ENCODE measurements around the gene EFCAB6. TPM values are rescaled to one million over a fixed set of nuclear protein-coding genes. Genes with fewer than 3 reads are reported as not detected.

EFCAB6 gene
- total and polyA plus RNA-seq, 4 experiments from 2014 or later = 0.15 to 0.91 (median 0.84) TPM; not detected in 1

DNA sequence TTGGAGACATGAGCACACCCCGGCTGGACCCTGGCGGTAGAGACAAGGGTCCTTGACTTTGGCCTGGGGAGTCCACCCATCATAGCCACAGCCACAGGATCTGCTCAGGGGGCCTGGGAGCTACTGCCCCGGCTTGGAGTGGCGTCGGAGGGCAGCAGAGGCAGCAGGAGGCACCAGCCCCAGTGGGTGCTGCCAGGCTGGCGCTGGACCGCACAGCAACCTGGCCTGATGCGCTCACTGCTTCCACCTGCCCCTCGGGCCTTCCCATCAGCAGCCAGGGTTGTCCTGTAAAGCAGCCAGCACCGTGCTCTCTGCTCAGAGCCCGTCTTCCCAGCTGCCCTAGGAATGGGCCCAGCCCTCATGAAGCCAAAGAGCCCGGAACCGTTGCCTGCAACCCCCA, 28.3 kb upstream of the EFCAB6 start:
- Mint-ChIP-seq H3K9me3 (no peaks in the 10 kb centered on the region), H3K27me3 (peaks cover 0 to 2% of the 10 kb centered on the region in 2 donors), H3K36me3 (no peaks in the 10 kb centered on the region), H3K4me3 (no peak overlapping the region), H3K4me1 (no peaks in the 10 kb centered on the region), H3K27ac (no peak overlapping the region)
- CTCF ChIA-PET (ENCODE audit: partially characterized antibody) = no interaction called here
- no peaks in the 10 kb centered on the region for H3K9me3 ChIP-seq (ENCODE audit: control insufficient read depth in 1 of 2, low read length in 2 of 2)
- no peaks in the 10 kb centered on the region for H3K27me3 ChIP-seq (ENCODE audit: insufficient read depth, low read length)
- no peak overlapping the region for H3K4me3 ChIP-seq (ENCODE audit: low read length in 2 of 2)
- no peak overlapping the region for H3K27ac ChIP-seq (ENCODE audit: low read depth, low read length)
- no peaks in the 10 kb centered on the region for H3K4me1 ChIP-seq (ENCODE audit: insufficient read depth, low read length)
- intact Hi-C loops (cut with micrococcal nuclease) = no loop called here
- no peak for DNase-seq
- POLR2A ChIA-PET (ENCODE audit: partially characterized antibody) = no interaction called here
- no peaks in the 10 kb centered on the region for H3K36me3 ChIP-seq (ENCODE audit: insufficient read depth, low read length)

DNA sequence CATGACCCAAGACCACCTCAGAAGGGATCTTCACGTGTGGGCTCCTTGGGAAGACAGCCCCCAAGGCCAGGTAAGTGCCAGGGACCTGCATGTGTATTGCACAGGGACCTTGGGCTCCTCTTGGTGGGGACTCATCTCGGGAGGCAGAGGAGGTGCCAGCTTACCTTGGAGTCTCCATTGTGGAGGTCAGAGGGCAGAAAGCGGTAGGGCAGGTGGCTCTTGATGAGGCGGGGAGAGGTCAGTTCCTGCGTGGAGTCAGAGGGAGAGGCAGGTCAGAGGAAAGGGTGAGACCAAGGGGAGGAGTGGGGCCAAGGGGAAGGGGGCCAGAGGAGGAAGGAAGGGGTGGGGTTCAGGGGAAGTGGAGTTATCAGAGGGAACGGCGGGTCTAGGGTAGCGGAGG, 27.7 kb upstream of the EFCAB6 start:
- POLR2A ChIA-PET (ENCODE audit: partially characterized antibody) = no interaction called here
- no peaks in the 10 kb centered on the region for H3K36me3 Mint-ChIP-seq
- CTCF ChIA-PET (ENCODE audit: partially characterized antibody) = no interaction called here
- no peak overlapping the region for H3K4me3 Mint-ChIP-seq
- DNase-seq = no peak
- Histone ChIP-seq H3K27ac (ENCODE audit: low read depth, low read length) (no peak overlapping the region), H3K4me3 (ENCODE audit: low read length in 2 of 2) (no peak overlapping the region), H3K9me3 (ENCODE audit: control insufficient read depth in 1 of 2, low read length in 2 of 2) (no peaks in the 10 kb centered on the region), H3K27me3 (ENCODE audit: insufficient read depth, low read length) (no peaks in the 10 kb centered on the region), H3K36me3 (ENCODE audit: insufficient read depth, low read length) (no peaks in the 10 kb centered on the region), H3K4me1 (ENCODE audit: insufficient read depth, low read length) (no peaks in the 10 kb centered on the region)
- no peak overlapping the region for H3K27ac Mint-ChIP-seq
- no peaks in the 10 kb centered on the region for H3K4me1 Mint-ChIP-seq
- intact Hi-C loops (cut with micrococcal nuclease) = no loop called here
- H3K9me3 Mint-ChIP-seq = no peaks in the 10 kb centered on the region
- H3K27me3 Mint-ChIP-seq = peaks cover 0 to 5% of the 10 kb centered on the region in 2 donors

DNA sequence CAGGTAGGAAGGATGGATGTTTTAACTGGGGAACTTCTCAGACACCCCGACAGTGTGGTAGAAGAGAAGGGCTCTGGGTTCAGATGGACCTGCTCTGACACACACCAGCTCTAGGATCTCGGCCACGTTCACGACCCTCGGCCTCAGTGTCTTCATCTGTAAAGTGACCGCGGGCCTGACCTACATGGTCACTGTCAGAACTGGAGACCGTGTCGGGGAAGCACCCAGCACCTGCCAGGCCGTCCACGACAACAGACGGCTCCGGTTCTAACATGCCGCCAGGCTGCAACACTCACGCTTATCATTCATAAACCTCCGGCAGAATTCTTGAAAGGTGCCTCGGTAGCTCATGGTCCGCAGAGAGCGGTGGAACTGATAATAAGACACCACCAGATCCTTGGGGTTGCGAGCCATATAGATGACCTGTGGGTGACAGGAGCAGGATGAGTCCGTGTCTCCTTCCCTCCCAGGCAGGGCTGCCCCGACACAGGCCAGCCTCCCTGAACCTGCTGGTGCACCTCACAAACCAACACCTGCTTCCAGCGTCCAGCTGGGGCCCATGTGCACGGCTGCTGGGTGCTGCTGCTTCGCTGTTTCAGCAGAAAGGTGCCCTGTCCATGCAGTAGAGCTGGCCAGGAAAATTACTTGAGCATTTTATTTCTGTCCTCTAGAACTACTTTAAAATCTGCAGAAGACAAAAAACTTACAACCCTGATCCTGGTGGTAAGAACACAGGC, 26.6 kb upstream of the EFCAB6 start:
- peaks cover 0 to 5% of the 10 kb centered on the region in 2 donors for H3K27me3 Mint-ChIP-seq
- H3K4me3 ChIP-seq (ENCODE audit: low read length in 2 of 2) = no peak overlapping the region
- H3K4me3 Mint-ChIP-seq = no peak overlapping the region
- intact Hi-C loops (cut with micrococcal nuclease) = no loop called here
- CTCF ChIA-PET (ENCODE audit: partially characterized antibody) = no interaction called here
- no peaks in the 10 kb centered on the region for H3K9me3 Mint-ChIP-seq
- no peak overlapping the region for H3K27ac ChIP-seq (ENCODE audit: low read depth, low read length)
- no peaks in the 10 kb centered on the region for H3K27me3 ChIP-seq (ENCODE audit: insufficient read depth, low read length)
- H3K36me3 ChIP-seq (ENCODE audit: insufficient read depth, low read length) = no peaks in the 10 kb centered on the region
- H3K27ac Mint-ChIP-seq = no peak overlapping the region
- H3K36me3 Mint-ChIP-seq = no peaks in the 10 kb centered on the region
- H3K4me1 ChIP-seq (ENCODE audit: insufficient read depth, low read length) = no peaks in the 10 kb centered on the region
- POLR2A ChIA-PET (ENCODE audit: partially characterized antibody) = no interaction called here
- no peaks in the 10 kb centered on the region for H3K9me3 ChIP-seq (ENCODE audit: control insufficient read depth in 1 of 2, low read length in 2 of 2)
- DNase-seq = no peak
- no peaks in the 10 kb centered on the region for H3K4me1 Mint-ChIP-seq

DNA sequence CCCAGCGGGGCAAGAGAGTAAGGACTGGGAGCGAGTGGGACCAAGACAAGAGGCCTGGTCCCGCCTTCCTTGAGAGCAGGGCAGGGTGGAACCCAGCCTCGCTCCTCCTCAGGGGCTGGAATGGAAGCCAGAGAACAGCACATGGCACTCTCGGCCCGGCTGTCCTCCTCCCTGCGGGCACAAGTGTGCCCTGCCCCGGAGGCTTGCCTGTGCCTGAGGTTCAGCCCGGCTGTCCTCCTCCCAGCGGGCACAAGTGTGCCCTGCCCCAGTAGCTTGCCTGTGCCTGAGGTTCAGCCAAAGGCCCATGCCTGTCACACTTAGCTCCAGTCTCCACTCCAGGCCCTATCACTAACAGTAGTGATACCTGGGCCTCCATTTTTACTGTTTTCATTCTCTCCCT, 26.1 kb upstream of the EFCAB6 start:
- no peak overlapping the region for H3K4me3 Mint-ChIP-seq
- ChIA-PET CTCF (ENCODE audit: partially characterized antibody) (no interaction called here), POLR2A (ENCODE audit: partially characterized antibody) (no interaction called here)
- no peaks in the 10 kb centered on the region for H3K36me3 Mint-ChIP-seq
- no peaks in the 10 kb centered on the region for H3K4me1 ChIP-seq (ENCODE audit: insufficient read depth, low read length)
- intact Hi-C loops (cut with micrococcal nuclease) = no loop called here
- H3K4me3 ChIP-seq (ENCODE audit: low read length in 2 of 2) = no peak overlapping the region
- no peaks in the 10 kb centered on the region for H3K27me3 ChIP-seq (ENCODE audit: insufficient read depth, low read length)
- H3K27ac Mint-ChIP-seq = no peak overlapping the region
- no peaks in the 10 kb centered on the region for H3K9me3 ChIP-seq (ENCODE audit: control insufficient read depth in 1 of 2, low read length in 2 of 2)
- DNase-seq = no peak
- no peaks in the 10 kb centered on the region for H3K4me1 Mint-ChIP-seq
- H3K36me3 ChIP-seq (ENCODE audit: insufficient read depth, low read length) = no peaks in the 10 kb centered on the region
- H3K27ac ChIP-seq (ENCODE audit: low read depth, low read length) = no peak overlapping the region
- H3K27me3 Mint-ChIP-seq = peaks cover 0 to 6% of the 10 kb centered on the region in 2 donors
- H3K9me3 Mint-ChIP-seq = no peaks in the 10 kb centered on the region

DNA sequence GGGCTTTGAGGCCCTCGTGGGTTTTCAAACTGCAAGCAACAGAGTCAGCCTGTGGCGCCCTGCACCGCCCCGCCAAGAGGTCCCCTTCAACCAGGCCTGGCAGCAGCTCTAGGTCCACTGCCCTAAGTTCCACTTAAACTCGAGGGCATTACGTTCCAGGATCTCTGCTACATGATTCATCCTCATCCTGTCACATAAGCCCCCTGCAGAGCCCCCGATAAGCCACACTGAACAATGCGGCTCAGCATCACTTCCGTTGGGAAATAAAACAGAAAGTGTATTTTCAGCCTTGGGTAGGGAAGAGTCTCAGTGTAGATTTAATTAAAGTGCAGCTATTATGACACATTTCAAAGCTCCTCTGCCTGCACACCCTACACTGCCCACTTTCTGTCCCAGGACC, 25.6 kb upstream of the EFCAB6 start:
- no peak overlapping the region for H3K27ac ChIP-seq (ENCODE audit: low read depth, low read length)
- intact Hi-C loops (cut with micrococcal nuclease) = no loop called here
- H3K9me3 ChIP-seq (ENCODE audit: control insufficient read depth in 1 of 2, low read length in 2 of 2) = no peaks in the 10 kb centered on the region
- Mint-ChIP-seq H3K36me3 (no peaks in the 10 kb centered on the region), H3K27ac (no peak overlapping the region), H3K4me1 (no peaks in the 10 kb centered on the region), H3K27me3 (peaks cover 2 to 11% of the 10 kb centered on the region in 2 donors), H3K4me3 (no peak overlapping the region), H3K9me3 (no peaks in the 10 kb centered on the region)
- H3K4me3 ChIP-seq (ENCODE audit: low read length in 2 of 2) = no peak overlapping the region
- no peaks in the 10 kb centered on the region for H3K27me3 ChIP-seq (ENCODE audit: insufficient read depth, low read length)
- H3K4me1 ChIP-seq (ENCODE audit: insufficient read depth, low read length) = no peaks in the 10 kb centered on the region
- no peaks in the 10 kb centered on the region for H3K36me3 ChIP-seq (ENCODE audit: insufficient read depth, low read length)
- ChIA-PET POLR2A (ENCODE audit: partially characterized antibody) (no interaction called here), CTCF (ENCODE audit: partially characterized antibody) (no interaction called here)
- no peak for DNase-seq

DNA sequence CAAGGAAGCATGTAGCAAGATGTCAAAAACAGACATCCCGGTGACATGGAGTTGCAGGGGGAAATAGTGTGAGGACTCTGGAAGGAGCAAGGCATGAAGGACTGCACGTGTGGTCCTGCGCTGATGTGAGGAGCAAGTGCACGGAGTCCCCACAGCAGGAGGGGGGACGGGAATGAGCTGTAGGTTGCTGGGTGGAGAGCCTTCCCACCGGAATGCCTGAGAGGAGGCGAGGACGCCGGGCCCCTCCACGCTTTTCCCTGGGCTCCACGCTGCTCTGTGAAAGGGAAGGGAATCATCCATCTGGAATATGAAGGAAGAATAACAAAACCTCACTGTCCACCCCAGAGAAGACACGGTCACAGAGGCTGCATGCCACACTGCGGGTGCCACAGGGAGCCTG, 23.6 kb upstream of the EFCAB6 start:
- H3K9me3 ChIP-seq (ENCODE audit: control insufficient read depth in 1 of 2, low read length in 2 of 2) = no peaks in the 10 kb centered on the region
- H3K36me3 ChIP-seq (ENCODE audit: insufficient read depth, low read length) = no peaks in the 10 kb centered on the region
- DNase-seq = no peak
- intact Hi-C loops (cut with micrococcal nuclease) = no loop called here
- Mint-ChIP-seq H3K36me3 (no peaks in the 10 kb centered on the region), H3K9me3 (no peaks in the 10 kb centered on the region), H3K27me3 (peaks cover 2 to 11% of the 10 kb centered on the region in 2 donors), H3K27ac (no peak overlapping the region), H3K4me1 (no peaks in the 10 kb centered on the region), H3K4me3 (no peak overlapping the region)
- H3K4me1 ChIP-seq (ENCODE audit: insufficient read depth, low read length) = no peaks in the 10 kb centered on the region
- no peak overlapping the region for H3K4me3 ChIP-seq (ENCODE audit: low read length in 2 of 2)
- H3K27ac ChIP-seq (ENCODE audit: low read depth, low read length) = no peak overlapping the region
- no peaks in the 10 kb centered on the region for H3K27me3 ChIP-seq (ENCODE audit: insufficient read depth, low read length)
- ChIA-PET POLR2A (ENCODE audit: partially characterized antibody) (no interaction called here), CTCF (ENCODE audit: partially characterized antibody) (no interaction called here)

DNA sequence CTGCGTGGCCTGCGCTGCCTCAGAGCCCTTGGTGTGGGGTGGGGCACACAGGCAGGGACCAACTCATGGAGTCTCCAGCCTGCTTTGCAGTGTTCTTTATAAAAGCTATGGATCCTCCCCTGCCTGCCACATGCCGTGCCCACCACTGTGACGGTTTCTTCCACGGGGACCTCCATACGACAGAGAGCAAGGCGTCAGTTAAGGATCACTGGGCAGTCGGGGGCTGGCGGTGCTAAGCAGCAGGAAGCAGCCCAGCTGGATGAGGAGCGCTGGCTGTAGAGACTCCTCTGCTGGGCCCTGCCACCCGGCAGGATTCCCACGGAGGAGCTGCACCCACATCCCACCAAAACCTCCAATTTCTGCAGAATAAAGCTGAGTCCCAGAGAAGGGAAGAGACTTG, 23.1 kb upstream of the EFCAB6 start:
- Mint-ChIP-seq H3K4me1 (no peaks in the 10 kb centered on the region), H3K9me3 (no peaks in the 10 kb centered on the region), H3K4me3 (no peak overlapping the region), H3K27me3 (peaks cover 2 to 11% of the 10 kb centered on the region in 2 donors), H3K27ac (no peak overlapping the region), H3K36me3 (no peaks in the 10 kb centered on the region)
- Histone ChIP-seq H3K27me3 (ENCODE audit: insufficient read depth, low read length) (no peaks in the 10 kb centered on the region), H3K4me1 (ENCODE audit: insufficient read depth, low read length) (no peaks in the 10 kb centered on the region), H3K27ac (ENCODE audit: low read depth, low read length) (no peak overlapping the region), H3K4me3 (ENCODE audit: low read length in 2 of 2) (no peak overlapping the region), H3K36me3 (ENCODE audit: insufficient read depth, low read length) (no peaks in the 10 kb centered on the region), H3K9me3 (ENCODE audit: control insufficient read depth in 1 of 2, low read length in 2 of 2) (no peaks in the 10 kb centered on the region)
- DNase-seq = no peak
- ChIA-PET CTCF (ENCODE audit: partially characterized antibody) (no interaction called here), POLR2A (ENCODE audit: partially characterized antibody) (no interaction called here)
- intact Hi-C loops (cut with micrococcal nuclease) = no loop called here

Measured in CD4-positive, alpha-beta memory T cell (primary cell).